Neutrophil (primary cell): Measurements from ENCODE around the gene DUSP3.

Experiments used
- H3K27ac ChIP-seq: fragments of 200-600 bp; sonication (generic); 2 replicates; pipeline ENCODE4 v1.5.1; 2016; ENCODE audit warnings: mild to moderate bottlenecking, moderate library complexity
- H3K27me3 ChIP-seq: fragments of 200-600 bp; sonication (generic); 2 replicates; pipeline ENCODE4 v1.6.0; 2016; ENCODE audit warnings: mild to moderate bottlenecking
- H3K36me3 ChIP-seq: fragments of 200-600 bp; sonication (generic); 2 replicates; pipeline ENCODE4 v1.5.1; 2017
- H3K4me1 ChIP-seq, 2 experiments: fragments of 200-600 bp in 1 of 2; sonication (generic) in 1 of 2; 1 replicate in 1 of 2; 2 replicates in 1 of 2; pipeline versions ENCODE4 v1.5.1 to v1.6.1; 2013 to 2016; ENCODE audit warnings: low read depth in 1 of 2, low read length in 1 of 2, mild to moderate bottlenecking in 1 of 2, moderate library complexity in 1 of 2; ENCODE audit not compliant: control insufficient read depth in 1 of 2, insufficient read depth in 1 of 2
- H3K4me3 ChIP-seq, 2 experiments: fragments of 200-600 bp in 1 of 2; sonication (generic) in 1 of 2; 1 replicate in 1 of 2; 2 replicates in 1 of 2; pipeline ENCODE4 v1.5.1; 2013 to 2016; ENCODE audit warnings: low read depth in 1 of 2, low read length in 1 of 2, mild to moderate bottlenecking in 1 of 2, moderate library complexity in 1 of 2
- H3K9me3 ChIP-seq: fragments of 200-600 bp; sonication (generic); 2 replicates; pipeline ENCODE4 v1.5.1; 2016
- TF ChIP-seq, protein P1 (sequence below): fragments of 200-600 bp; sonication (generic); IDR thresholded peaks from 2 replicates; pipeline ENCODE4 v1.5.1; 2016; ENCODE audit warnings: antibody characterized with exemption

Gene DUSP3

GRCh38 chr17:43788540-43788939, 9.8 kb upstream of the DUSP3 start:
- Histone ChIP-seq H3K27me3 (peaks cover 5% of the 10 kb centered on the region), H3K4me3 (no peak overlapping the region), H3K36me3 (no peaks in the 10 kb centered on the region), H3K9me3 (no peaks in the 10 kb centered on the region), H3K27ac (no peak overlapping the region), H3K4me1 (no peaks in the 10 kb centered on the region)
- TF ChIP-seq, protein P1, sequence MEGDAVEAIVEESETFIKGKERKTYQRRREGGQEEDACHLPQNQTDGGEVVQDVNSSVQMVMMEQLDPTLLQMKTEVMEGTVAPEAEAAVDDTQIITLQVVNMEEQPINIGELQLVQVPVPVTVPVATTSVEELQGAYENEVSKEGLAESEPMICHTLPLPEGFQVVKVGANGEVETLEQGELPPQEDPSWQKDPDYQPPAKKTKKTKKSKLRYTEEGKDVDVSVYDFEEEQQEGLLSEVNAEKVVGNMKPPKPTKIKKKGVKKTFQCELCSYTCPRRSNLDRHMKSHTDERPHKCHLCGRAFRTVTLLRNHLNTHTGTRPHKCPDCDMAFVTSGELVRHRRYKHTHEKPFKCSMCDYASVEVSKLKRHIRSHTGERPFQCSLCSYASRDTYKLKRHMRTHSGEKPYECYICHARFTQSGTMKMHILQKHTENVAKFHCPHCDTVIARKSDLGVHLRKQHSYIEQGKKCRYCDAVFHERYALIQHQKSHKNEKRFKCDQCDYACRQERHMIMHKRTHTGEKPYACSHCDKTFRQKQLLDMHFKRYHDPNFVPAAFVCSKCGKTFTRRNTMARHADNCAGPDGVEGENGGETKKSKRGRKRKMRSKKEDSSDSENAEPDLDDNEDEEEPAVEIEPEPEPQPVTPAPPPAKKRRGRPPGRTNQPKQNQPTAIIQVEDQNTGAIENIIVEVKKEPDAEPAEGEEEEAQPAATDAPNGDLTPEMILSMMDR = no peak

GRCh38 chr17:43787728-43788127, 9.0 kb upstream of the DUSP3 start:
- Histone ChIP-seq H3K27ac (no peak overlapping the region), H3K4me3 (no peak overlapping the region), H3K4me1 (no peaks in the 10 kb centered on the region), H3K36me3 (no peaks in the 10 kb centered on the region), H3K27me3 (peaks cover 13% of the 10 kb centered on the region), H3K9me3 (no peaks in the 10 kb centered on the region)
- TF ChIP-seq, protein P1 = no peak

DNA sequence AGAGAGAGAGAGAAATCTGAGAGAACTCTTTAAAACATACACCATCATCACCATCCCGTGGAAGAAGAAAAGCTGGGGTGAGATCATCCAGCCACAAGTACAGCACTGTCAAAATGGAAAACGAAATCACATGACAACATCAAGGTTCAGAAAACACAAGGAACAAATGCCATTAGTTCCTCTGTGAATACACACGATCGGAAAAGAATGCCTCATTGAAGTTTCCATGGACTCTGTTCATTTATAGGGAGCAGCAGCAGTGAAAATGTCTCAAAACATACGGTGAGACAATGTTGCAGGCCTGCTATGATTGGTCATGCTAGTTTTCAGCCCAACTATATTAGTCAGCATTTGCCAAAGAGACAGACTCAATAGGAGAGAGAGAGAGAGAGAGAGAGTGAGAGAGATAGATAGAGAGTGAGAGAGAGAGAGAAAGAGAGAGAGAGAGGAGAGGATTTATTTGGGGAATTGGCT, 5.9 kb upstream of the DUSP3 start:
- Histone ChIP-seq H3K4me3 (no peak overlapping the region), H3K9me3 (no peaks in the 10 kb centered on the region), H3K27ac (no peak overlapping the region), H3K27me3 (peaks cover 23% of the 10 kb centered on the region), H3K36me3 (no peaks in the 10 kb centered on the region), H3K4me1 (peaks cover 1 to 2% of the 10 kb centered on the region in 2 experiments)
- TF ChIP-seq, protein P1 = no peak

- Histone ChIP-seq H3K36me3 (no peaks in the 10 kb centered on the region), H3K27me3 (peaks cover 29% of the 10 kb centered on the region), H3K27ac (no peak overlapping the region), H3K4me3 (no peak overlapping the region), H3K9me3 (no peaks in the 10 kb centered on the region), H3K4me1 (peaks cover 7 to 8% of the 10 kb centered on the region in 2 experiments)
- TF ChIP-seq, protein P1 = no peak
These were observed 5.3 kb upstream of the DUSP3 start for GRCh38 chr17:43784068-43784467.

- TF ChIP-seq, protein P1 = no peak
- Histone ChIP-seq H3K36me3 (no peaks in the 10 kb centered on the region), H3K27me3 (peaks cover 30% of the 10 kb centered on the region), H3K9me3 (no peaks in the 10 kb centered on the region), H3K4me1 (peaks cover 11% of the 10 kb centered on the region in 2 experiments), H3K27ac (no peak overlapping the region), H3K4me3 (no peak overlapping the region)
These were observed 4.3 kb upstream of the DUSP3 start for GRCh38 chr17:43782913-43783680.
